ENCODE measurements around the gene YIF1B.
"Not testable (repeated sequence)": the region's sequence is repeated elsewhere in the genome, so short reads cannot be mapped to it uniquely, and the experiment has no call there.

Gene YIF1B, protein sequence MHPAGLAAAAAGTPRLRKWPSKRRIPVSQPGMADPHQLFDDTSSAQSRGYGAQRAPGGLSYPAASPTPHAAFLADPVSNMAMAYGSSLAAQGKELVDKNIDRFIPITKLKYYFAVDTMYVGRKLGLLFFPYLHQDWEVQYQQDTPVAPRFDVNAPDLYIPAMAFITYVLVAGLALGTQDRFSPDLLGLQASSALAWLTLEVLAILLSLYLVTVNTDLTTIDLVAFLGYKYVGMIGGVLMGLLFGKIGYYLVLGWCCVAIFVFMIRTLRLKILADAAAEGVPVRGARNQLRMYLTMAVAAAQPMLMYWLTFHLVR

DNA sequence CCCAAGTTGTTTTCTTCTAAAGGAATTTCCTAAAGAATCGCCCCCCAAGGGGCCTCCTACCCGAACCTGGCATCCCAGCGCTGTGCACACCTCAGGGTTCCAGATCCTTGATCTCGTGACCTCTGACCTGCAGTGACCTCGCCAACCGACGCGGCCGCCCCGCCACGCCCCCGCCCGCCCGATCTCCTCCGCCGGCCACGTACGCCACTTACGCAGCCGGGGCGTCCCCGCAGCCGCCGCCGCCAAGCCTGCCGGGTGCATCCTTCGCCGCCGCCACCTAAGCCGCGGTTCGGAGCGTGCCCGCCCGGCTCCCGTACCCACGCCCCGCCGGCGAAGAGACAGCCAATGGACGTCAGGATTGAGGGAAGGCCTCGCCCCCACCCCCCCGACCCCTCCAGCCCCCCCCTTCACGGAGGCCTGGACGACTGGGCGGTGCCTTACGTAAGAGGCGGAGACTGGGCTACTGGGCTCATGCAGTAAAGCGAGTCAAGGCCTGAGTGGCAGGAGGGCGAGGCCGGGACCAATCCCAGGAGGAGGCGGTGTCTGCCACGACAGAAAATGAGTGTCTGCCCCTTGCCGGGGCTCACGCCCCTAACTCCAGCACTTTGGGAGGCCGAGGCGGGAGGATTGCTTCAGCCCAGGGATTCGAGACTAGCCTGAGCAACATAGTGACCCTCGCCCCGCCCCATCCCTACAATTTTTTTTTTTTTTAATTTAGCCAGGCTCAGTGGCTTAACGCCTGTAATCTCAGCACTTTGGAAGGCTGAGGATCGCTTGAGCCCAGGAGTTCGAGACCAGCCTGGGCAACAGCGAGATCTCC, at the start of gene YIF1B:
YIF1B (minus strand) TSS at position 291 of the 820 bp plus-strand sequence; CDS start at position 261, 30 bp downstream.
- DNase-seq = peak; percentile 97

DNA sequence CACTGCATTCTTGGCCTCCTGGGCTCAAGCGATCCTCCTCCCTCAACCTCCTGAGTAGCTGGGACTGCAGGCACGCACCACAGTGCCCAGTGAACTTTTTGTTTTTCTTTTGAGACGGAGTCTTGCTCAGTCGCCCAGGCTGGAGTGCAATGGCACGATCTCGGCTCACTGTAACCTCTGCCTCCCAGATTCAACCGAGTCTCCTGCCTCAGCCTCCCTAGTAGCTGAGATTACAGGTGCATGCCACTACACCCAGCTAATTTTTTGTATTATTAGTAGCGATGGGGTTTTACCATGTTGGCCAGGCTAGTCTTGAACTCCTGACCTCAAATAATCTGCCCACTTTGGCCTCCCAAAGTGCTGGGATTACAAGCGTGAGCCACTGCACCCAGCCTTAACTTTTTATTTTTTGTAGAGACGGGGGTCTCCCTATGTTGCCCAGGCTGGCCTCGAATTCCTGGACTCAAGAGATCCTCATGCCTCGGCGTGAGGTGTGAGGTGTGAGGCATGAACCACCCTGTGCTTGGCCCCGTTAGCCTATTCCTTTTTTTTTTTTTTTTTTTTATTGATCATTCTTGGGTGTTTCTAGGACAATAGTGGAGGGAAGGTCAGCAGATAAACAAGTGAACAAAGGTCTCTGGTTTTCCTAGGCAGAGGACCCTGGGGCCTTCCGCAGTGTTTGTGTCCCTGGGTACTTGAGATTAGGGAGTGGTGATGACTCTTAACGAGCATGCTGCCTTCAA, 47.4 kb upstream of the YIF1B start:
- DNase-seq = not testable (repeated sequence)

DNA sequence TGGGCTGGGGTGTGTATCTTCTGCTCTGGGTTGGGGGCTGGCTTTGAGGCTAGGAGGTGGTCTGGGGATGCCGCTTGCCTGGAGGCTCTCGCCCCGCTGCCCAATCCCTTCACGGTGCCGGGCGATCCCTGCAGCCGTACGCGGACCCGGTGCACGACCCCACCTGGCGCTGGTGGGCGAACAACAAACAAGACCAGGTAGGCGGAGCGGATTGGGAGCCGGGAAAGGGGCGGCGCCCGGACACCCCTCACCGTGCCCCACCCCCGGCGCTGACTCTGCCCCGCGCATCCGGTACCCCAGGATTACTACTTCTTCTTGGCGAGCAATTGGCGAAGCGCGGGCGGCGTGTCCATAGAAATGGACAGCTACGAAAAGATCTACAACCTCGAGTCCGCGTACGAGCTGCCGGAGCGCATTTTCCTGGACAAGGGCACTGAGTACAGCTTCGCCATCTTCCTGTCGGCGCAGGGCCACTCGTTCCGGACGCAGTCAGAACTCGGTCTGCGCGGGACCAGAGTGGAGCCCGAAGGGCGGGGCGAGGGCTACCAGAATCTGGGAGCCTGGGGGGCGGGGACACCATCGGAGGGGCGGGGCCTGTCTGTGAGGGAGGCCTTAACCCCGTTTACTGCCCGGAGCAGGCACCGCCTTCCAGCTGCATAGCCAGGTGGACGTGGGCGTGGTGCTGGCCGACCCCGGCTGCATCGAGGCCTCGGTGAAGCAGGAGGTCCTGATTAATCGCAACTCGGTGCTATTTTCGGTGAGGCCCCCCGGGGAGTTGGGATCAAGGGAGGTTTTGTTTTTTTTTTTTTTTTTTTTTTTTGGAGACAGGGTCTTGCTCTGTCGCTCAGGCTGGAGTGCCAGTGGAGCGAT, 46.6 kb upstream of the YIF1B start:
- DNase-seq = peak; percentile 66

DNA sequence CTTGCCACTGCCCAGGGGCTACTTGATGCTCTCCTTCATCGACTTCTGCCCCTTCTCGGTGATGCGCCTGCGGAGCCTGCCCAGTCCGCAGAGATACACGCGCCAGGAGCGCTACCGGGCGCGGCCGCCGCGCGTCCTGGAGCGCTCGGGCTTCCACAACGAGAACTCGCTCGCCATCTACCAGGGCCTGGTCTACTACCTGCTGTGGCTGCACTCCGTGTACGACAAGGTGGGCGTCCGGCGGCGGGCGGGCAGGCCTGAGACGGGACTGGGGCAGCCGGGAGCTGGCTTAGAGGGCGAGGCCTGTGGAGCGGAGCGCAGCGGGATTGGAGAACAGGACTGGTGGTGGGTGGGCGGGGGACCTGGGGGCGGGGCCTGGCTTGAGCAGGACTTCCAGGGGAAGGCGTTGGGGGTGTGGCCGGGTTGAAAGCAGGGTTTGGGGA, 45.9 kb upstream of the YIF1B start:
- peak; percentile 57 for DNase-seq

DNA sequence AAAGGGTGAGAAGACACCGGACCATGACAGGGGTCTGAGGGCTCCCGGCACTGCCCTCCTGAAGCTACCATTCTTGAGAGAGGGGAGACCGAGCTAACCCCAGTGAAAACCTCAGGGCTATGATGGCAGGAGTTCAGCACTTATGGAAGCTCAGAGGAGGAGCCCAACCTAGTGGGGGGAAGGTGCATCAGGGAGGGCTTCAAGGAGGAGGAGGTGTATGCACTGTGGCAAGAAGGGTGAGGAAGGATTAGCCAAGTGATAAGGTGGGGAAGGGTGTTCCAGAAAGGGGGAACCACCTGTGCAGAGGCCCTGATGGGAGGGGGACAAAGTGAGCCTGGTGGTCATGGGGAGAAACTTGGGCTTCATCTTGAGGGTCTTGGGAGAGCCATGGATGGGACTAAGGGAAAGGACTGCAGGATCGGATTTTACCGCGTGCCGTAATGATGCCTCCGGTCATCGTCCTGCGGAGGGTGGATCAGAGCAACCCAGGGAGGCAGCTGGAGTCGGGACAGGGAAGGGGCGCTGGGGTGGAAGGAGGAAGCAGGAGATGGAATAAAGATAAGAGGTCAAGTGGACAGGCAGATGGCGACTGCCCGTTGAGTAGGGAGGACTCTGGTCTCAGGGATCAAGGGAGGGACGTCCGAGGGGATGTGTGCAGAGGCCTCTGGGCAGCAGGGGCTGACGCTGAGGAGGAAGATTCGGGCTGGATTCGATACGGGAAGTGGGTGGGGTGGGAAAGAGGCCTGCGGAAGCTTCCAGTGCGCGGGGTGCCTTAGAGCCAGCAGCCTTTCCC, 45.3 kb upstream of the YIF1B start:
- DNase-seq = no peak

DNA sequence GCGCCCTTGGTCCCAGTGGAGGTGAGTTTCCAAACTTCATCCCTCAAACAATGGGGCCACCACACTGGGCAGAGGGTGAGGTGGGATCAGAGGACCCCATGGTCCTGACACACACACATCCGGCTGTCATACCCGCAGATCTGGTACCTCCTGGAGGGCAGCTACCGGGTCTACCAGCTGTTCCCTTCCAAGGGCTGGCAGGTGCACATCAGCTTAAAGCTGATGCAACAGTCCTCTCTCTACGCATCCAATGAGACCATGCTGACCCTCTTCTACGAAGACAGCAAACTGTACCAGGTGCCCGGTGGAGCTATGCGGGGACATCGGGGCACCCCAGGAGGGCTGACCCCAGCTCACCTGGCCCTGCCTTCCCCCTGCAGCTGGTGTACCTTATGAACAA, 44.6 kb upstream of the YIF1B start:
- no peak for DNase-seq

DNA sequence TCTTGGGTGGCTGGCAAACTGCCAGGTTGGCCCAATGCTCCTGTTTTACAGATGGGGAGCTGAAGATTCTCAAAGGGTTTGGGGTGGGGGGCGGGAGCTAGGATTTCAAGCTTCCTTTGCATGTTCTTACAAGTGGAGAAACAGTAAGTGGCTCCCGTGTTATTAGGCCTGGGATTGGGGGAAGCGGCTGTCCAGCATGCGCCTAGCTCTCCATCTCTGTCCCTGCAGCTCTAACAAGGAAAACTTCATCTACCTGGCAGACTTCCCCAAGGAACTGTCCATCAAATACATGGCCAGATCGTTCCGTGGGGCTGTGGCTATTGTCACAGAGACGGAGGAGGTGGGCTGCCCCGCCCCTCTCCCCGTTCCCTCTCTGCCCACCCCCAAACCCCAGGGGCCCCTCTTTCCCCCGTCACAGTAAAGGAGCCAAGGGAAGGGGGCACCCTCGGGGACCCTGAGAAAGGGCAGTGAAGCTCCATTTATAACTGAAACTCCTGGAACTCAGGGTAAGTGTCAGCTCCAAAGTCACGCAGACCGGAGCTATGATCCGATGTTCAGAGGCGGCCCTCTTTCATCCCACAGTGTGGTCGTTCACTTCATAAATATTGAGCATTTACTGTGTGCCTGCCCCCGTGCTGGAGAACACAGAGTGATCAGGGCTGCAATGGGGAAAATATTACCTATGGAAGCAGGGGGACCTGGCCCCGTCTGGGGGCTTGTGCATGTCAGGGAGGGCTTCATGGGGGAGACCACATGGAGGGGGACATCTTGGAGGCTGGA, 43.7 kb upstream of the YIF1B start:
- no peak for DNase-seq

DNA sequence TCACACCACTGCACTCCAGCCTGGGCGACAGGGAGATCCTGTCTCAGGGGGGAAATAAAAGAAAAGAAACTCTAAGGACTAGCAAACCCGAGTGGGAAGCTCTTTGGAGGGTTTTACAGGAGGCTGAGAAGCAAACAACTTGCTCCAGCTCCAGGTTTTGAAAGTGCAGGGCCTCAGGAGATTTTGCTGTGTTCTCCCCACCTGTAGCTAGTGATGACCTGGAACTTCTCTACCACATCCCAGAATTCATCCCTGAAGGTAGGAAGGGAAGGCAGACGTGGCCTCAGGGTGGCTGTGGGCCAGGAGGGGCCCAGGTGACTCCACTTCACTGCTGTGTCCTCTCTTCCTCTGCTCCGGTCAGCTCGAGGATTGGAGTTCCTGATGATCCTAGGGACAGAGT, 42.3 kb upstream of the YIF1B start:
- no peak for DNase-seq

DNA sequence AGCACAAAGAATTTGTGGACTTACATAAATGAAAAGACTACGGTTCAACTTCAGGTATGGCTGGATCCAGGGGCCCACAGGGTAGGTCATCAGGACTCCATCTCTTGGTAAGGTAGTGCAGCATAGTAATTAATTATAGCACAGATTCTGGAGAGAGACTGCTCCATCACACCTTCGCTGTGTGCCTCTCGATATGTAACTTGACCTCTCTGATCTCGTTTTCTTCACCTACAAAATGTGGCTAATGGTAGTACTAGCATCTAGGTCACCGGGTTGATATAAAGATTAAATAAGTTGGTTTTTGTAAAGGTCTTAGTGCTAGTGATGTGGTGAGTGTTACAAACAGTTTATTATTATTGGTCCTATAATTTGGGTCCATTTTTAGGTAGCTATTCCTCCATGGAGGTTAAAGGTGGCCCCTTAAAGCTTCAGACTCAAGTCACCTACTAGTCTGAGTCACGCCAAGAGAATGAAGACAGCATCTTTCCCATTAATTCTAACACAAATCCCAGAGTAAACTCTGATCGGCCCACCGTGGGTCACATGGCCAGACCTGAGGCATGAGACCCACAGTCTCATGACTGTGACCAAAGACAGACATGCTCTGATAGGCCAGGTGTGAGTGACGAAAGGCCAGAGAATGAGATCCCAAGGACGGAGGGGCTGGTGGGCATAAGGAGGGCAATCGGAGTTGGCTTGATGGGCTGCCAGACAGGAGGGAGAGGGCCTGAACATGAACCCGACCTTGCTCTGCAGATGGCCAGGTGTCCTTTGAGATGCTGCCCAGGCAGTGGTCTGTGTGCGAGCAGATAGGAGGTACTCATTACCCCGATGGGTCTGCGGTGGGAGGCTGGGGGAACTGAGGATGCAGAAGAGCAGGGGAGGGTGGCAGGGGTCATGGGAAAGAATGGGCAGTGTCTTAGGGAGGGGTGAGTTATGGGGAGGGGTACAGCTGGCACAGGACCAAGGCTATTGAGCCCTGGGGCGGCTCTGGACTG, 40.3 kb upstream of the YIF1B start:
- no peak for DNase-seq

DNA sequence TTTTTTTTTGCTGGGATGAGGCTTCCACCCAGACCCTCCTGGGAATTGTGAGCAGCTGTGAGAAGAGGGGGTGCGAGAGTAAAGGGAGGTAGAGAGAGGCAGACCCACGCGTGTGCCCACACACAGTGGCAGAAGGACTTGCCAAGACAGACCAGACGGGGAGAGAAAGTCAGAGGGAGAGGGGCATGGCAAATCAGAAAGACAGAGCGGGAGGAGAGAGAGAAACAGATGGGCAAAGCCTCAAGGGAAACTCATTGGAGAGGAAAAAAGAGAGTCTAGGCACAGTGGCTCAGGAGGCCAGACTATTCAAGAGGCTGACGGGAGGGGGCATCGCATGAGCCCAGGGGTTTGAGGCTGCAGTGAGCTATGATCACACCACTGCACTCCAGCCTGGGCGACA, 36.9 kb upstream of the YIF1B start:
- no peak for DNase-seq

DNA sequence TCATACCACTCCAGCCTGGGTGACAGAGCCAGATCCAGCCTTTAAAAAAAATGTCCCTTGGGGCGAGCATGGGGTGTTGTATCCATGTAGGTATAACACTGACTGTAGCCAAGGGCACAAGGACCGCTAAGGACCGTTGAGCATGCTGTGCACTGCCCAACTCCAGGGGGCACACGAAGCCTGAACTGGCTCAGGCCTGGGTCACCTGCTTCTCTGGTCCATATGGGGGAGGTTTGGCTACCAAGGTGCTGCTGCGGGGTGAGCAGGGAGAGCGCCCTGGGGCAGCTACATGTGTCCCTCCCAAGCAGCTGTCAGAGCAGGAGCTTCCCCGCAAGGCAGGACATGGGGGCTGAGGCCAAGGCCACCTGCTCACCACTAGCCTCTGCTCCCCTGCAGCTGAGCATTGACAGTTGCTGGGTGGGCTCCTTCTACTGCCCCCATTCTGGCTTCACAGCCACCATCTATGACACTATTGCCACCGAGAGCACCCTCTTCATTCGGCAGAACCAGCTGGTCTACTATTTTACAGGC, 36.2 kb upstream of the YIF1B start:
- DNase-seq = no peak

DNA sequence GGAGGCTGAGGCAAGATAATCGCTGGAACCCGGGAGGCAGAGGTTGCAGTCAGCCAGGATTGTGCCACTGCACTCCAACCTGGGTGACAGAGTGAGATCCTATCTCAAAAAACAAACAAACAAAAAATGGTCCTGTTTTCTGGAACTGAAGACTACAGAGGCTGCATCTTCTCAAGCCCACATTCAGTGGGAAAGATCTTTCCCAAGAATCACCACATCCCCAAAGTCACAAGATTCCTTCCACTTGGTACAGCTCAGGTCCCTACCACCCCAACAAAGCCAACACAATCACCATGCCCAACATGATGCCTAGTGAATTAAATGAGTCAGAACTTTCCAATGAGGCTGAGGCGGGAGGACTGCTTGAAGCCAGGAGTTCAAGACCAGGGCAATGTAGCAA, 35.1 kb upstream of the YIF1B start:
- no peak for DNase-seq

DNA sequence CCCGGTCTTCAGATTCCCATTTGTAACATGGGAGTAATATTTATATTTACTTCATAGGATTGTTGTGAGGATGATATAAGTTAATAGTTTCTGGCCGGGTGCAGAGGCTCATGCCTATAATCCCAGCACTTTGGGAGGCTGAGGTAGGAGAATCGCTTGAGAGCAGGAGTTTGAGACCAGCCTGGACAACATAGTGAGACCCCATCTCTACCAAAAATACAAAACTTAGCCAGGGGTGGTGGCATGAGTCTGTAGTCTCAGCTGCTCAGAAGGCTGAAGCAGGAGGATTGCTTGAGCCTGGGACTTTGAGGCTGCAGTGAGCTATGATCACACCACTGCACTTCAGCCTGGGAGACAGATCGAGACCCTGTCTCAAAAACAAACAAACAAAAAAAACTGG, 31.1 kb upstream of the YIF1B start:
- DNase-seq = no peak

DNA sequence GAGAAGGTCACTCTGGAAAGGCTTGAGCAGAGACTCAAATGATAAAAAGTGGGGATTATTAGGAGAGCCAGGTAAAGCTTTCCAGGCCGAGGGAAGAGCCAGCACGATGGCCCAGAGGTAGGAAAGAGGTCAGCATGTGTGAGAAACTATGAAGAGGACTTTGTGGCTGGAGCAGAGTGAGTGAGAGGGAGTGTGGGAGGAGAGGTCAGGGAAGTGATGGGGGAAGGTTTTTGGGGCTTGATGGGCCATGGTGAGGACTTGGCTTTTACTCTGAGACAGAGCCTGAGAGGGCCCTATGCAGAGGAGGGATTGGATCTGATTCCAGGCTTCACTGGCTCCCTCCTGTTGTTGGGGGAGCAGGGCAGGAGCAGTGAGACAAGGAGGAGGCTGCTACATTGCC, 25.2 kb upstream of the YIF1B start:
- no peak for DNase-seq

DNA sequence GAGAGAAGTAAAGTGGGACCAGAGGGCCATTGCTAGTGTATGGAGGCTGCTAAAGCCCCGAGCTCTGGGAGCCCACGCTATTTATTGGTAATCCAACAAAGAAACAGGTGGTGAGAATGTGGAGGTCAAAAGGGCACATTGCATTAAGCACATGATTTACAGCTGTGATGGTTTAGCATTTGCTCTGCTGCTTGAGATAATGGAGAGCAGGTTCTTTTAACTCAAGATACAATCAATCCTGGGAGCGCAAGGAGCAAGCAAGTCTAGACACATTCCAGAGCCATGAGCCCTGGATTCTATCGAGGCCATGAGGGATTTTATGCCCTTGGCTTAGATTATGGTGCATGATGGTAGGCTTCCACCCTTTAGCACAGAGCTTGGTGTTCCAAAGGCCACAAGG, 23.3 kb upstream of the YIF1B start:
- not testable (repeated sequence) for DNase-seq

DNA sequence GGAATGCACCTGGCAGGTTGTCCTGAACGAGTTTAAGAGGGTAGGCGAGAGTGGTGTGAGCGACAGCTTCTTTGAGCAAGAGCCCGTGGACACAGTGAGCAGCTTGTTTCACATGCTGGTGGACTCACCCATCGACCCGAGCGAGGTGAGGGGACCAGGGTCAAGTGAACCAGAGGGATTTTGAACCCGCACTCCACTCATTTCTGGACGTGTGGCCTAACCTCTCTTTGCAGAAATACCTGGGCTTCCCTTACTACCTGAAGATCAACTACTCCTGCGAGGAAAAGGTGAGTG, 21.6 kb upstream of the YIF1B start:
- DNase-seq = no peak

DNA sequence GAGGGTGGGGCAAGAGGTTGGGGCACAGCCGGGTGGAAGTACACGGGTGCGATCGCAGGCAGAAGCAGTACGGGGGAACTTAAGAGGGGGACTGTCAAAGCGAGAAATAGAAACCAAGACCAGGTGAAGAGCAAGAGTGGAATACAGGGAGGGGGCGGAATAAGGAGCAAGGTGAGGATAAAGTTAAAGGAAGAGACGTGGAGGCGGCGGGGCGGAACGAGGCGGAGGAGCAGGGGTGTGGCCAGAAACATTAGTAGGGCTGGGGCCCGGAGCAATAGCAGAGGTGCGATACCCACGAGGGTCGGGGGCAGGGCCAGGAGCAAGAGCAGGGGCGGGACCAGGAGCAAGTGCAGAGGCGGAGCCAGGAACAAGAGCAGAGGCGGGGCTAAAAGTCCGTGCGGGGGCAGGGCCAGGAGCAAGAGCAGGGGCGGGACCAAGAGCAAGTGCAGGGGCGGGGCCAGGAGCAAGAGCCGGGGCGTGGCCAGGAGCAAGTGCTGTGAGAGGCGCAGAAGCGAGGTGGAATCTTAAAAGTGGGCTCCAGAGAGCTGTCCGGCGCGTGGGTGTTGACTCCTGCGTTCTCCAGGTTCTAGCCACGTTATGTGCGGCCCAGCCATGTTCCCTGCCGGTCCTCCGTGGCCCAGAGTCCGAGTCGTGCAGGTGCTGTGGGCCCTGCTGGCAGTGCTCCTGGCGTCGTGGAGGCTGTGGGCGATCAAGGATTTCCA, 21.1 kb upstream of the YIF1B start:
- DNase-seq = peak; percentile 95

DNA sequence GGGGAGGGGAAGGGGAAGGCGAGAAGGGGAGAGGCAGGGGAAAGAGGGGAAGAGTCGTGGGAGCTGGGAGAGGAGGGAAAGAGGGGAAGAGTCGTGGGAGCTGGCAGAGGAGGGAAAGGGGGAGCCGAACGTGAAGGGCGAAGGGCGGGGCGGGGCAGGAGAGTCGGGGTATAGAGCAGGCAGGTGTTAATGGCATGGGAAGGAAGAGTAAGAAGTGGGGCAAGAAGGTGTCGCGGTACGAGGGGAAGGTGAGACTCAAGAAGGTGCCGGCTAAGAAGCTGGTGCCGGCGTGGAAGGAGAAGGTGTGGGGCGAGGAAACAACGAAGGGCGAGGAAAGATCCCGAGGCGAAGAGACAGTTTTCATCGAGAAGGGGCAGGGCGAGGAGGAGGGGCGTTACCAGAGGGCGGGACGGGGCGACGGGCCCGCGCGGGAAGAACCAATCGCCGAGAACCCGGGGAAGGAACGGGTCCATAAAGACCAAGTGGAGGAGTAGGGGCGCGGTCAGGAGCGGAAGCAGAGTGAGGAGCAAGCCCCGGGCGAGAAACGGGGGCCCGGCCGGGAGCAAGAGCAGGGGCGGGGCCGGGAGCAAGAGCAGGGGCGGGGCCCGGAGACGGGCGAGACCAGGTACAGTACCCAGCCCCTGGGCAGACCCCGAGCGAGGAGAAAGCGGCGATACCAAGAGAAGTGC, 20.3 kb upstream of the YIF1B start:
- DNase-seq = peak; percentile 94
